Immature natural killer cell (primary cell): ENCODE measurements around the gene RDH13. TPM values are rescaled to one million over a fixed set of nuclear protein-coding genes. Genes with fewer than 3 reads are reported as not detected.
"Not testable (repeated sequence)": the region's sequence is repeated elsewhere in the genome, so short reads cannot be mapped to it uniquely, and the experiment has no call there.

Experiments
- DNase-seq, 3 donors: peaks; one replicate each; pipeline ENCODE4 v3.0.0; 2022; ENCODE audit warnings: mixed read lengths in 1 of 3
- H3K27ac Mint-ChIP-seq, 6 donors: one replicate each; pipeline ENCODE4 v1.8.0; 2020; ENCODE audit warnings: mixed read lengths in 6 of 6, mild to moderate bottlenecking in 5 of 6, inconsistent platforms in 4 of 6, moderate library complexity in 3 of 6
- H3K27me3 Mint-ChIP-seq, 3 donors: one replicate each; pipeline ENCODE4 v1.8.0; 2020 to 2021; ENCODE audit warnings: low read depth in 3 of 3, mild to moderate bottlenecking in 3 of 3, mixed read lengths in 3 of 3, moderate library complexity in 3 of 3, inconsistent platforms in 1 of 3
- H3K36me3 Mint-ChIP-seq, 3 donors: one replicate each; pipeline ENCODE4 v1.8.0; 2020; ENCODE audit warnings: mixed read lengths in 3 of 3, inconsistent platforms in 2 of 3, mild to moderate bottlenecking in 2 of 3
- H3K4me1 Mint-ChIP-seq, 2 donors: one replicate each; pipeline ENCODE4 v1.8.0; 2020; ENCODE audit warnings: inconsistent platforms in 2 of 2, mild to moderate bottlenecking in 2 of 2, mixed read lengths in 2 of 2, moderate library complexity in 1 of 2
- H3K4me3 Mint-ChIP-seq, 5 donors: one replicate each; pipeline ENCODE4 v1.8.0; 2020; ENCODE audit warnings: mild to moderate bottlenecking in 5 of 5, mixed read lengths in 5 of 5, inconsistent platforms in 3 of 5, moderate library complexity in 3 of 5
- H3K9me3 Mint-ChIP-seq, 6 donors: one replicate each; pipeline ENCODE4 v1.8.0; 2020; ENCODE audit warnings: mild to moderate bottlenecking in 6 of 6, mixed read lengths in 6 of 6, inconsistent platforms in 4 of 6, moderate library complexity in 3 of 6
- polyA plus RNA-seq, 3 donors: library from polyadenylated mRNA; unstranded; fragments of 300-500 nt; fragmentation: Illumina TruSeq; gene quantifications; one replicate each; pipeline ENCODE4 v1.2.3, GENCODE V29; 2021

Gene RDH13
- polyA plus RNA-seq, 3 donors from 2014 or later, result 4.2 to 17.0 (median 4.5) TPM

GRCh38 chr19:55020351-55020750 is 42.6 kb downstream of the RDH13 start:
- DNase-seq, H3K4me3 Mint-ChIP-seq, H3K9me3 Mint-ChIP-seq: not testable (repeated sequence)
- peaks cover 6 to 32% (median 17%) of the 10 kb centered on the region in 3 donors for H3K36me3 Mint-ChIP-seq
- H3K27ac Mint-ChIP-seq, result peak overlapping the region in 2 of 6 donors; percentile 45 to 63
- H3K27me3 Mint-ChIP-seq, result peaks cover 0 to 19% (median 9%) of the 10 kb centered on the region in 3 donors
- peaks cover 19 to 34% of the 10 kb centered on the region in 2 donors for H3K4me1 Mint-ChIP-seq

GRCh38 chr19:55018633-55019032 is 44.3 kb downstream of the RDH13 start:
- Mint-ChIP-seq H3K4me1 (peaks cover 23 to 38% of the 10 kb centered on the region in 2 donors), H3K9me3 (no peaks in the 10 kb centered on the region), H3K27ac (peak overlapping the region in 1 of 6 donors; percentile 49), H3K27me3 (peaks cover 2 to 21% (median 8%) of the 10 kb centered on the region in 3 donors), H3K4me3 (no peak overlapping the region), H3K36me3 (peaks cover 13 to 25% (median 16%) of the 10 kb centered on the region in 3 donors)
- no peak for DNase-seq

- Mint-ChIP-seq H3K4me1 (peaks cover 23 to 43% of the 10 kb centered on the region in 2 donors), H3K27ac (peak overlapping the region in 1 of 6 donors; percentile 12), H3K4me3 (no peak overlapping the region), H3K27me3 (peaks cover 2 to 21% (median 8%) of the 10 kb centered on the region in 3 donors), H3K36me3 (peaks cover 13 to 22% (median 14%) of the 10 kb centered on the region in 3 donors), H3K9me3 (no peaks in the 10 kb centered on the region)
- DNase-seq, result no peak
Observed at GRCh38 chr19:55018216-55018615, 44.7 kb downstream of the RDH13 start.

DNA sequence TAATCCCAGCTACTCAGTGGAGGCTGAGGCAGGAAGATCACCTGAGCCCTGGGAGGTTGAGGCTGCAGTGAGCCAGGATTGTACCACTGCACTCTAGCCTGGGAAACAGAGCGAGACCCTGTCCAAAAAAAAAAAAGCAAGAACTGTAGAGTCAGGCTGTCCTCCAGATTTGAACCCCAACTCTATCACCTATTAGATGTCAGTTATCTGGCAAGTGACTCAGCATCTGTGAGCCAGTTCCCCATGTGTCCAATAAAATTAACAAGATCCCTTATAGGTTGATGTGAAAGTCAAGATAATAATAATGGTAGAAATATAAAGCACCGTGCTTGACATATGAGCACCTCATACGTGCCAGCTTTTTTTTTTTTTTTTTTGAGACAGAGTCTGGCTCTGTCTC is 46.9 kb downstream of the RDH13 start:
- Mint-ChIP-seq H3K27me3 (peaks cover 2 to 17% (median 8%) of the 10 kb centered on the region in 3 donors), H3K4me1 (peaks cover 31 to 44% of the 10 kb centered on the region in 2 donors), H3K4me3 (no peak overlapping the region), H3K36me3 (peaks cover 13 to 19% (median 17%) of the 10 kb centered on the region in 3 donors), H3K27ac (peak overlapping the region in 3 of 6 donors; percentile 19 to 91 (median 89)), H3K9me3 (no peaks in the 10 kb centered on the region)
- DNase-seq, result no peak

DNA sequence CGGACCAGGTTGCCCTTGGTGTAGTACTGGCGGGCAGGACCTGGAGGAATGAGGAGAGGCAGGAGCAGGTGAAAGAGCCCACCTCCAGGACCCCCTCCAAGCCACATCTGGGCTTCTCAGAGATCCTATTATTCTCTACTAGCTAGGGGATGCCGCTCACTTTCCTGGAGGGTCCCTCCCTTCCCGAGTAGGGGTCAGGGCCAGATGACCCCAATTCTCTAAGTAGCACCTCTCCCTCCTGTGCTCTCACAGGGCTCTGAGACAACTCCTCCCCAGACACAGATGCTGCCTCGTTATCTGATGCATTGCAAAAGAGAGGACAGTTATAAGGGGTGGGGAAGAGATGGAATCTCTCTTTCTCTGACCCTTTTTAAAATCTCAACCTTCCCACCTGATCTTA is 47.8 kb downstream of the RDH13 start:
- Mint-ChIP-seq H3K36me3 (peaks cover 10 to 16% (median 13%) of the 10 kb centered on the region in 3 donors), H3K4me1 (peaks cover 33 to 44% of the 10 kb centered on the region in 2 donors), H3K4me3 (peak overlapping the region; percentile 75 to 87 (median 80)), H3K27ac (peak overlapping the region in 5 of 6 donors; percentile 49 to 91 (median 86)), H3K27me3 (peaks cover 2 to 14% (median 8%) of the 10 kb centered on the region in 3 donors), H3K9me3 (no peaks in the 10 kb centered on the region)
- no peak for DNase-seq

DNA sequence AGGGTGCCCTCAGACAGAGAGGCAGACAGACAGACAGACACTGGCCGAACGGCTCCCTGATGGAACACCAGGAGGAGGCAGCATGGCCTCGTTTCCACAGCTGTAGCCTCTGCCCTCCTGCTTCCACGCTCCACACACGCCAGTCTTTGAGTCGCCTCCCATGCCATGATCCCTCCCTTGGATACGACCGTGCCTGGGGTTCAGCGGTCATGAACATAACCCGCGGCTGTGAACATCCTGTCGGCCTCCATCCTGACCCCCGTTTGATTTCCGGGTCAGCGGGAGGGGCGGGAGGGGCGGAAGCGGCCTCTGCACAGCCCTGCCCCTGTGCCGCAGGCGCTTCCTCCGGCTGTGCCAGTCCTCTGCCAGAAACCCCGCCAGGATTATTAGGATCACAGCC is 48.2 kb downstream of the RDH13 start:
- Mint-ChIP-seq H3K36me3 (peaks cover 9 to 16% (median 13%) of the 10 kb centered on the region in 3 donors), H3K4me1 (peaks cover 33 to 44% of the 10 kb centered on the region in 2 donors), H3K9me3 (no peaks in the 10 kb centered on the region), H3K27me3 (peaks cover 2 to 13% (median 8%) of the 10 kb centered on the region in 3 donors), H3K4me3 (peak overlapping the region; percentile 75 to 87 (median 80)), H3K27ac (peak overlapping the region; percentile 77 to 91 (median 88))
- DNase-seq, result peak; percentile 30 to 41 (median 38)

- H3K4me1 Mint-ChIP-seq, result peaks cover 42 to 46% of the 10 kb centered on the region in 2 donors
- DNase-seq, result no peak
- peaks cover 2 to 15% (median 8%) of the 10 kb centered on the region in 3 donors for H3K27me3 Mint-ChIP-seq
- peaks cover 9 to 22% (median 14%) of the 10 kb centered on the region in 3 donors for H3K36me3 Mint-ChIP-seq
- no peak overlapping the region for H3K4me3 Mint-ChIP-seq
- no peaks in the 10 kb centered on the region for H3K9me3 Mint-ChIP-seq
- peak overlapping the region in 3 of 6 donors; percentile 40 to 90 (median 89) for H3K27ac Mint-ChIP-seq
Observed at GRCh38 chr19:55013596-55013995, 49.4 kb downstream of the RDH13 start.

- Mint-ChIP-seq H3K4me1 (peaks cover 52 to 56% of the 10 kb centered on the region in 2 donors), H3K27me3 (peaks cover 2 to 15% (median 7%) of the 10 kb centered on the region in 3 donors), H3K27ac (peak overlapping the region in 2 of 6 donors; percentile 17 to 31), H3K36me3 (peaks cover 9 to 25% (median 9%) of the 10 kb centered on the region in 3 donors), H3K9me3 (no peaks in the 10 kb centered on the region), H3K4me3 (no peak overlapping the region)
- no peak for DNase-seq
Observed at GRCh38 chr19:55012306-55012705, 50.6 kb downstream of the RDH13 start.

DNA sequence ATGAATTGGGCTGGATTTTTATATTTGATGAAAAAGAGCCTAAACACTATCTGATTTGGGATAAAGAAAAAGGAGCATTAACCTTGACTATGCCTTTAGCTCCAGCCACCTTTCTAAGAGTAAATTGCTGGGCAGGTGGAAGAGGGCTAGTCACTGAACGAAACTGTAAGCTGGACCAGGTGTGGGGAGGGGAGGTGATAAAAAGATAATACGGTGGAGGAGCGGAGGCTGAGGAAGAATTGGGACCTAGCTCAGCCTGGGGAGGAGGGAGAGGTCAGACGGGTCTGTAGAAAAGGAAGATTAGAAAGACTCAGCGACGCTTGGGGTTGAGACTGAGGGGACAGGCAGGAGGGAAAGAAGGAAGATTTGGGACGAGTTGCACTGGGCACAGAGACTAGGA is 52.4 kb downstream of the RDH13 start:
- DNase-seq, H3K4me3 Mint-ChIP-seq, H3K27ac Mint-ChIP-seq, H3K9me3 Mint-ChIP-seq: not testable (repeated sequence)
- peaks cover 64 to 72% of the 10 kb centered on the region in 2 donors for H3K4me1 Mint-ChIP-seq
- peaks cover 7 to 21% (median 10%) of the 10 kb centered on the region in 3 donors for H3K27me3 Mint-ChIP-seq
- peaks cover 14 to 29% (median 15%) of the 10 kb centered on the region in 3 donors for H3K36me3 Mint-ChIP-seq

DNA sequence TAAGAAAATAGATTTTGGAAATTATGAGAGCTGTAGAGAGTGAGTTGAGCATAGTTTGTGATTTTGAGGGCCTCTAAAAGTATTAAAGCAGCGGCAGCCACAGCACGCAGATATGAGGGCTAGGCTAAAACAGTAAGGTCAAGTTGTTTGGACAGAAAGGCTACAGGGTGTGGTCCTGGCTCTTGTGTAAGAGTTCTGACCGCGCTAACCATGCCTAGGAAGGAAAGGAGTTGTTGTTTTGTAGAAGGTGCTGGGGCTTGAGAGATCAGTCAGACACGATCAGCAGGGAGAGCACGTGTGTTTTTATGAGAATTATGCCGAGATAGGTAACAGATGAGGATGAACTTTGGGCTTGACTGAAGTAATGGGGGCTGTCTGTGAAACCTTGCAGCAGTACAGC is 54.2 kb downstream of the RDH13 start:
- DNase-seq, H3K9me3 Mint-ChIP-seq: not testable (repeated sequence)
- H3K36me3 Mint-ChIP-seq, result peaks cover 12 to 38% (median 24%) of the 10 kb centered on the region in 3 donors
- peaks cover 64% of the 10 kb centered on the region in 2 donors for H3K4me1 Mint-ChIP-seq
- peak overlapping the region in 4 of 6 donors; percentile 10 to 92 (median 62) for H3K27ac Mint-ChIP-seq
- peak overlapping the region in 3 of 5 donors; percentile 1 to 68 (median 34) for H3K4me3 Mint-ChIP-seq
- H3K27me3 Mint-ChIP-seq, result peaks cover 5 to 13% (median 8%) of the 10 kb centered on the region in 3 donors

DNA sequence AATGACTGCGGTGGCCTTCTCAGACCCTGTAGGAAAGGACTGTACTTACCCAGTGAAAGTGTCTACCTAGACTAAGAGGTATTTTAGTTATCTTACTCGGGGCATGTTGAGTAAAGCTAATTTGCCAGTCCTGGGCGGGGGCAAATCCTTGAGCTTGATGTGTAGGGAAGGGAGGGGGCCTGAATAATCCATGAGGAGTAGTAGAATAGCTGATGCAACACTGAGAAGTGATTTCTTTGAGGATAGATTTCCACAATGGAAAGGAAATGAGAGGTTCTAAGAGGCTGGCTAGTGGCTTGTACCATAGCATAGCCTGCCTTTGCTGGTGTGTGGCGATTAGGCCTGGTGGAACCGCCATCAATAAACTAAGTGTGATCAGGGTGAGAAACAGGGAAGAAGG is 54.8 kb downstream of the RDH13 start:
- peak overlapping the region in 3 of 5 donors; percentile 67 to 76 (median 68) for H3K4me3 Mint-ChIP-seq
- peaks cover 58 to 64% of the 10 kb centered on the region in 2 donors for H3K4me1 Mint-ChIP-seq
- not testable (repeated sequence) for H3K9me3 Mint-ChIP-seq, DNase-seq
- peaks cover 13 to 36% (median 29%) of the 10 kb centered on the region in 3 donors for H3K36me3 Mint-ChIP-seq
- peaks cover 5 to 13% (median 8%) of the 10 kb centered on the region in 3 donors for H3K27me3 Mint-ChIP-seq
- H3K27ac Mint-ChIP-seq, result peak overlapping the region in 5 of 6 donors; percentile 26 to 92 (median 85)

GRCh38 chr19:55007537-55007936 is 55.4 kb downstream of the RDH13 start:
- peak overlapping the region; percentile 67 to 84 (median 76) for H3K4me3 Mint-ChIP-seq
- H3K36me3 Mint-ChIP-seq, result peaks cover 13 to 35% (median 31%) of the 10 kb centered on the region in 3 donors
- H3K27ac Mint-ChIP-seq, result peak overlapping the region; percentile 74 to 92 (median 86)
- DNase-seq, H3K9me3 Mint-ChIP-seq: not testable (repeated sequence)
- H3K27me3 Mint-ChIP-seq, result peaks cover 5 to 13% (median 8%) of the 10 kb centered on the region in 3 donors
- H3K4me1 Mint-ChIP-seq, result peaks cover 57 to 64% of the 10 kb centered on the region in 2 donors

GRCh38 chr19:55006795-55007194 is 56.2 kb downstream of the RDH13 start:
- Mint-ChIP-seq H3K4me3 (peak overlapping the region; percentile 68 to 84 (median 76)), H3K27me3 (peaks cover 5 to 13% (median 8%) of the 10 kb centered on the region in 3 donors), H3K27ac (peak overlapping the region; percentile 55 to 92 (median 82)), H3K36me3 (peaks cover 16 to 39% (median 35%) of the 10 kb centered on the region in 3 donors), H3K4me1 (peaks cover 53 to 57% of the 10 kb centered on the region in 2 donors)
- H3K9me3 Mint-ChIP-seq, DNase-seq: not testable (repeated sequence)
